H1 (cell line): ENCODE results near the gene HMGXB3. TPM values are rescaled to one million over a fixed set of nuclear protein-coding genes. Genes with fewer than 3 reads are reported as not detected.

Source experiments
- CREB1 ChIP-seq: IDR thresholded peaks from 2 replicates; pipeline ENCODE4 v1.6.1; 2012; ENCODE audit warnings: inconsistent platforms
- SIRT6 ChIP-seq: IDR thresholded peaks from one replicate; pipeline ENCODE4 v1.7.1; 2012; ENCODE audit warnings: low read length, inconsistent platforms
- SP2 ChIP-seq: IDR thresholded peaks from 2 replicates; pipeline ENCODE4 v1.6.1; 2012; ENCODE audit warnings: mild to moderate bottlenecking, low read length, inconsistent platforms
- TAF7 ChIP-seq: optimal IDR thresholded peaks from 2 replicates; pipeline ENCODE3; 2011; ENCODE audit warnings: low read depth, mild to moderate bottlenecking, inconsistent platforms, low read length, moderate library complexity, borderline replicate concordance
- ZNF274 ChIP-seq: IDR thresholded peaks from 2 replicates; pipeline ENCODE4 v1.7.0; 2012; ENCODE audit warnings: low read length, borderline replicate concordance; ENCODE audit errors: extremely low read depth
- polyA plus RNA-seq, 7 experiments: library from polyadenylated mRNA; depleted of rRNA in 3 of 7; stranded (reverse) in 5 of 7; unstranded in 2 of 7; fragments of >200 nt in 5 of 7; fragments of 200-250 nt in 2 of 7; gene quantifications; 1 replicate in 5 of 7; 2 replicates in 1 of 7; 4 replicates in 1 of 7; pipeline versions ENCODE4 v1.2.1 to v1.2.3, GENCODE V29; 2011 to 2013; ENCODE audit warnings: missing spikeins in 2 of 7, mixed read lengths in 2 of 7
- total RNA-seq: library from RNA; stranded (reverse); fragmentation: NEBNext Ultra II Directional; extraction: Animal tissue kit (Norgen Biotek cat#: 25700); gene quantifications from 2 replicates; pipeline ENCODE4 v1.2.1, GENCODE V29; 2021

Gene HMGXB3
- total and polyA plus RNA-seq, 2 of the 8 experiments (the other 6 are each of a cell fraction or from before 2014, with no cell fraction given) = 26.8 to 28.0 TPM

DNA sequence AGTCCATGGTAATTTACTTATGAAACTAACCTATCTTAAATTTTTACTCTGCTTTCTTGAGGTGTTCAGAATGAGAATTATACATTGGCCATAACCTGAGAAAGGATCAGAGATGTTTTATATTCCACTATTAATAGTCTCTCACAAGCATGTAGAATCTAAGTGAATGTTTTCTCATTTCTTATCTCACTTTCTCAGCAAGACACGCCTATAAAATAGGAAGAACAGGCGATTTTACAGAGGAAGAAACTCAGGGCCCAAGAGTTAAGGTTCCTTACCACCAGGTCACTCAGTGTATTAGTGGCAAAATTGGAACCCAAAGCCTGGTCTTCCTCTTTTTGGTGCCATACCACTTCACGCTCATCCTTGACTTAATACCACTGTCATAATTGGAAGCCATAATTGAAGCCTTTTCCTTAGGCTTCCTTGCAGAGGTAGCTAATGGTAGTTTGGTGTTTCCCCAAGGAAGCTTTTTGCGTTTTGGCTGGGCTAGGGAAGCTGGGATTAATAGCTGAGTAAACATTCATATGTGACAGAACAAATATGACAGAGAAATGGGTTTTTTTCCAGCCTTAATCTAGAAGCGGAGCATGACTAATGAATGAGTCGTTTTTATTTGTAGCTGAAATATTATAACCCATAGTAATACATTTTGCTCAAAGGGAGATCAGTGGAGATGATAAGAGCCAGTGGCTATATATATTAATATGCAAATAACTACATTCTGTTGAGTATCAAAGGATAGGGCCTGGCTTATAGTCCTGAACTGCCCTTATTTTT lies 16.9 kb downstream of the HMGXB3 start (continued):
- TF ChIP-seq TAF7 = no peak
- TF ChIP-seq ZNF274 = no peak
- TF ChIP-seq CREB1 = no peak
- no peak for TF ChIP-seq SP2
- no peak for TF ChIP-seq SIRT6
